Measurements from ENCODE around the gene TDP2. TPM values are rescaled to one million over a fixed set of nuclear protein-coding genes. Genes with fewer than 3 reads are reported as not detected.

TDP2 gene, protein sequence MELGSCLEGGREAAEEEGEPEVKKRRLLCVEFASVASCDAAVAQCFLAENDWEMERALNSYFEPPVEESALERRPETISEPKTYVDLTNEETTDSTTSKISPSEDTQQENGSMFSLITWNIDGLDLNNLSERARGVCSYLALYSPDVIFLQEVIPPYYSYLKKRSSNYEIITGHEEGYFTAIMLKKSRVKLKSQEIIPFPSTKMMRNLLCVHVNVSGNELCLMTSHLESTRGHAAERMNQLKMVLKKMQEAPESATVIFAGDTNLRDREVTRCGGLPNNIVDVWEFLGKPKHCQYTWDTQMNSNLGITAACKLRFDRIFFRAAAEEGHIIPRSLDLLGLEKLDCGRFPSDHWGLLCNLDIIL
- 12.0 and 13.9 TPM in 2 replicates for total RNA-seq

DNA sequence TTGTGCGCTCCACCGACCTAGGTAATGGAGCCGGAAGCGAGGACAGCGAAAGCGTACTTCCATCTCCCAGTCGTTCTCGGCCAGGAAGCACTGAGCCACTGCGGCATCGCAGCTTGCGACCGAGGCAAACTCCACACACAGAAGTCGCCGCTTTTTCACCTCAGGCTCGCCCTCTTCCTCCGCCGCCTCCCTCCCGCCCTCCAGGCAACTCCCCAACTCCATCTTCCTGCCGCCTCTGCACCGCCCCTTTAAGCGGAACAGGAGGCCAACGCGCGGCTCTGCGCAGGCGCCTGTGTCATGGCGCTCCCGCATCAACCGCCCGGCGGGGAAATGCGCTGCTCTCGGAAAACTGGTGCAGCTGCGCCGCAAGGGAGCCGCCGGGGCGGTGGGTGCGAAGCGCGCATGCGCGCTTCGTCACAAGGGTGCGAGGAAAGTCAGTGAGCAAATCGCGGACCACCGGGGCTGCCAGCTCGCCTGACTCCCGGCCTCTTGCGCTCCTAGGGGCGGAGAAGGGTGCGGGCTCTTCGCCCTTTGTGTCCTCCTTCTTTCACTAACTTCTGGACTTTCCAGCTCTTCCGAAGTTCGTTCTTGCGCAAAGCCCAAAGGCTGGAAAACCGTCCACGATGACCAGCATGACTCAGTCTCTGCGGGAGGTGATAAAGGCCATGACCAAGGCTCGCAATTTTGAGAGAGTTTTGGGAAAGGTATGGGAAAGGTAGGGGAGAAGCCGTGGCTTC is at the start of gene TDP2, which contains the start of gene ACOT13:
Gene TDP2 (minus strand): TSS at position 259 of the 737 bp plus-strand sequence. CDS start 37 bp downstream, at position 222.
Gene ACOT13 (plus strand): TSS at position 437 of the 737 bp plus-strand sequence. CDS start 187 bp downstream, at position 624.

Other genes with a start within 250 kb of the TDP2 start
- 0.43 TPM in 1 of 2 replicates, not detected in the other for gene GPLD1, start 177.3 kb downstream of the TDP2 start, total RNA-seq
- gene ALDH5A1, start 171.9 kb downstream of the TDP2 start, total RNA-seq: 0.70 and 4.5 TPM in 2 replicates
- gene KIAA0319, start 20.7 kb downstream of the TDP2 start, total RNA-seq: not detected in 2 replicates
- gene ACOT13, start 178 bp upstream of the TDP2 start, total RNA-seq: 6.6 and 7.4 TPM in 2 replicates
- gene C6orf62, start 52.3 kb upstream of the TDP2 start, total RNA-seq: 76.6 and 79.4 TPM in 2 replicates
- 9.2 and 15.8 TPM in 2 replicates for gene GMNN, start 108.0 kb upstream of the TDP2 start, total RNA-seq
- gene ARMH2, start 132.0 kb upstream of the TDP2 start, total RNA-seq: not detected in 2 replicates

Measured in pericardium fibroblast (primary cell).